SK-N-SH (cell line): ENCODE measurements around the gene KIF13A.

Source experiments
- JUND ChIP-seq: IDR thresholded peaks from 2 replicates; pipeline ENCODE4 v1.4.0; 2012
- NFIC ChIP-seq: IDR thresholded peaks from 2 replicates; pipeline ENCODE4 v1.4.0; 2012; ENCODE audit warnings: borderline replicate concordance
- POLR2AphosphoS5 ChIP-seq: IDR thresholded peaks from 2 replicates; pipeline ENCODE4 v1.6.1; 2012; ENCODE audit warnings: low read depth, low read length
- RCOR1 ChIP-seq: fragments of 150-350 bp; IDR thresholded peaks from 2 replicates; pipeline ENCODE4 v1.6.1; 2017; ENCODE audit warnings: antibody characterized with exemption, low read length
- TF ChIP-seq, protein P1 (sequence below): IDR thresholded peaks from 2 replicates; pipeline ENCODE4 v1.4.0; 2012; ENCODE audit warnings: low read depth, borderline replicate concordance
- TF ChIP-seq, protein P2 (sequence below): fragments of 200-600 bp; sonication (generic); IDR thresholded peaks from 2 replicates; pipeline ENCODE4 v1.6.1; 2017; ENCODE audit warnings: antibody characterized with exemption, mild to moderate bottlenecking, moderate library complexity

DNA sequence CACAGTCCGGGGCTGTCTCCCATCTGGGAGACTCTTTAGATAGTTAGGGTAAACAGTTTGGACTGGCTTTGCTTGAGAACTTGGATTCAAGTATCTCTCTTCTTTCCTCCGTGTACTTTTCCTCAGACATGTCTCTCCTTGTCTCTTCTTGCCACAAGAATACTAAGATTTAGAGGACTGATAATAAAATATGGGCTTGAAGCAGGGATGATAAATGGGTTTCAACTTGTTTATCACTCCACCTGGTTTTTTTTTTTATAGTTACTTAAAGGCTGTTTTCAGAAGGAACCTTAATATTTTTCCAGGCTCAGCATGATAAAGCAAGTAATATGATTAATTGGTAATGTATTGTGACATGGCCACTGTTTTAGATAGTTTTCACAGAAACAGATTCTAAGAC is 40.9 kb upstream of the KIF13A start:
- TF ChIP-seq POLR2AphosphoS5 (no peak), RCOR1 (no peak), NFIC (no peak), JUND (no peak)
- TF ChIP-seq, protein P1, sequence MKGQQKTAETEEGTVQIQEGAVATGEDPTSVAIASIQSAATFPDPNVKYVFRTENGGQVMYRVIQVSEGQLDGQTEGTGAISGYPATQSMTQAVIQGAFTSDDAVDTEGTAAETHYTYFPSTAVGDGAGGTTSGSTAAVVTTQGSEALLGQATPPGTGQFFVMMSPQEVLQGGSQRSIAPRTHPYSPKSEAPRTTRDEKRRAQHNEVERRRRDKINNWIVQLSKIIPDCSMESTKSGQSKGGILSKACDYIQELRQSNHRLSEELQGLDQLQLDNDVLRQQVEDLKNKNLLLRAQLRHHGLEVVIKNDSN, result no peak
- TF ChIP-seq, protein P2, sequence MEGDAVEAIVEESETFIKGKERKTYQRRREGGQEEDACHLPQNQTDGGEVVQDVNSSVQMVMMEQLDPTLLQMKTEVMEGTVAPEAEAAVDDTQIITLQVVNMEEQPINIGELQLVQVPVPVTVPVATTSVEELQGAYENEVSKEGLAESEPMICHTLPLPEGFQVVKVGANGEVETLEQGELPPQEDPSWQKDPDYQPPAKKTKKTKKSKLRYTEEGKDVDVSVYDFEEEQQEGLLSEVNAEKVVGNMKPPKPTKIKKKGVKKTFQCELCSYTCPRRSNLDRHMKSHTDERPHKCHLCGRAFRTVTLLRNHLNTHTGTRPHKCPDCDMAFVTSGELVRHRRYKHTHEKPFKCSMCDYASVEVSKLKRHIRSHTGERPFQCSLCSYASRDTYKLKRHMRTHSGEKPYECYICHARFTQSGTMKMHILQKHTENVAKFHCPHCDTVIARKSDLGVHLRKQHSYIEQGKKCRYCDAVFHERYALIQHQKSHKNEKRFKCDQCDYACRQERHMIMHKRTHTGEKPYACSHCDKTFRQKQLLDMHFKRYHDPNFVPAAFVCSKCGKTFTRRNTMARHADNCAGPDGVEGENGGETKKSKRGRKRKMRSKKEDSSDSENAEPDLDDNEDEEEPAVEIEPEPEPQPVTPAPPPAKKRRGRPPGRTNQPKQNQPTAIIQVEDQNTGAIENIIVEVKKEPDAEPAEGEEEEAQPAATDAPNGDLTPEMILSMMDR, result no peak
